ENCODE data around the gene GALNT16. TPM values are rescaled to one million over a fixed set of nuclear protein-coding genes. Genes with fewer than 3 reads are reported as not detected.

Gene GALNT16
- total RNA-seq, 4 donors from 2014 or later, result 2.2 to 7.1 (median 6.9) TPM

- WGBS, 2 donors, result 27 to 41% methylated on average over 9 of the region's 9 CpGs
- peak in 2 of 6 experiments; percentile 25 to 35 for TF ChIP-seq CTCF (IDR thresholded peaks at IDR 0.05)
- no peak for TF ChIP-seq POLR2A (IDR thresholded peaks at IDR 0.05)
- DNase-seq, result peak in 1 of 2 donors; percentile 27
- Histone ChIP-seq H3K36me3 (no peaks in the 10 kb centered on the region), H3K4me3 (replicated peaks in 1 of 3) (no peak overlapping the region), H3K27me3 (no peaks in the 10 kb centered on the region), H3K4me1 (no peaks in the 10 kb centered on the region), H3K27ac (no peak overlapping the region), H3K9me3 (no peaks in the 10 kb centered on the region)
- intact Hi-C loops (cut with DNase I), result no loop called here
Observed at GRCh38 chr14:69363055-69363454, 103.1 kb downstream of the GALNT16 start.

GRCh38 chr14:69363964-69364363 lies 104.0 kb downstream of the GALNT16 start:
- Histone ChIP-seq H3K27me3 (no peaks in the 10 kb centered on the region), H3K4me3 (replicated peaks in 1 of 3) (no peak overlapping the region), H3K9me3 (no peaks in the 10 kb centered on the region), H3K27ac (no peak overlapping the region), H3K4me1 (no peaks in the 10 kb centered on the region), H3K36me3 (no peaks in the 10 kb centered on the region)
- intact Hi-C loops (cut with DNase I), result no loop called here
- TF ChIP-seq CTCF (IDR thresholded peaks at IDR 0.05), result no peak
- TF ChIP-seq POLR2A (IDR thresholded peaks at IDR 0.05), result no peak
- no peak for DNase-seq
- WGBS, 2 donors, result 76 to 81% methylated on average over 4 of the region's 4 CpGs

- Histone ChIP-seq H3K27ac (no peak overlapping the region), H3K9me3 (no peaks in the 10 kb centered on the region), H3K4me3 (replicated peaks in 1 of 3) (no peak overlapping the region), H3K4me1 (no peaks in the 10 kb centered on the region), H3K36me3 (no peaks in the 10 kb centered on the region), H3K27me3 (no peaks in the 10 kb centered on the region)
- DNase-seq, result no peak
- 84 to 87% methylated on average over 2 of the region's 2 CpGs for WGBS, 2 donors
- TF ChIP-seq POLR2A (IDR thresholded peaks at IDR 0.05), result no peak
- no peak for TF ChIP-seq CTCF (IDR thresholded peaks at IDR 0.05)
- intact Hi-C loops (cut with DNase I), result no loop called here
Observed at GRCh38 chr14:69364378-69364777, 104.4 kb downstream of the GALNT16 start.

- TF ChIP-seq CTCF (IDR thresholded peaks at IDR 0.05) (no peak), POLR2A (IDR thresholded peaks at IDR 0.05) (no peak)
- Histone ChIP-seq H3K36me3 (no peaks in the 10 kb centered on the region), H3K4me1 (no peaks in the 10 kb centered on the region), H3K27me3 (no peaks in the 10 kb centered on the region), H3K27ac (no peak overlapping the region), H3K9me3 (no peaks in the 10 kb centered on the region), H3K4me3 (replicated peaks in 1 of 3) (no peak overlapping the region)
- DNase-seq, result no peak
- intact Hi-C loops (cut with DNase I), result no loop called here
- 49 to 50% methylated on average over 3 of the region's 3 CpGs for WGBS, 2 donors
Observed at GRCh38 chr14:69366069-69366468, 106.1 kb downstream of the GALNT16 start.

- no peak for TF ChIP-seq POLR2A (IDR thresholded peaks at IDR 0.05)
- TF ChIP-seq CTCF (IDR thresholded peaks at IDR 0.05), result no peak
- H3K9me3 ChIP-seq, result no peaks in the 10 kb centered on the region
- no peak overlapping the region for H3K27ac ChIP-seq
- H3K4me3 ChIP-seq (replicated peaks in 1 of 3), result no peak overlapping the region
- intact Hi-C loops (cut with DNase I), result no loop called here
- WGBS, 2 donors, result 94 to 98% methylated on average over 4 of the region's 4 CpGs
- no peaks in the 10 kb centered on the region for H3K4me1 ChIP-seq
- H3K36me3 ChIP-seq, result no peaks in the 10 kb centered on the region
- H3K27me3 ChIP-seq, result no peaks in the 10 kb centered on the region
- DNase-seq, result no peak
Observed at GRCh38 chr14:69366761-69367160, 106.8 kb downstream of the GALNT16 start.
